RWPE2 (cell line): Measurements from ENCODE around the gene FGF18.
A peak's percentile ranks its signal among the peaks of the same experiment; 100 is the strongest.
"Not testable (repeated sequence)": the region's sequence is repeated elsewhere in the genome, so short reads cannot be mapped to it uniquely, and the experiment has no call there.

ENCODE experiments used
- ATAC-seq: fragments of 200-7000 bp; cut with Tn5 transposase; 3 replicates; pipeline ENCODE4 v1.9.1; 2021; ENCODE audit warnings: low read depth
- DNase-seq: peaks from one replicate; pipeline ENCODE4 v3.0.0-alpha.2; 2020; ENCODE audit warnings: low spot score
- H3K27ac ChIP-seq: fragments of 450-650 bp; 2 replicates; pipeline ENCODE4 v1.5.1; 2017; ENCODE audit warnings: mild to moderate bottlenecking; ENCODE audit not compliant: poor library complexity, severe bottlenecking
- H3K27me3 ChIP-seq: fragments of 250-450 bp; sonication (Bioruptor Pico); 2 replicates; pipeline ENCODE4 v1.5.1; 2021; ENCODE audit warnings: mild to moderate bottlenecking, moderate library complexity; ENCODE audit not compliant: insufficient read depth, poor library complexity, severe bottlenecking
- H3K36me3 ChIP-seq: fragments of 250-450 bp; sonication (Bioruptor Pico); 2 replicates; pipeline ENCODE4 v1.5.1; 2020; ENCODE audit warnings: low read depth, mild to moderate bottlenecking, moderate library complexity
- H3K4me1 ChIP-seq: fragments of 250-450 bp; sonication (Bioruptor Pico); 2 replicates; pipeline ENCODE4 v1.5.1; 2021; ENCODE audit warnings: mild to moderate bottlenecking, moderate library complexity; ENCODE audit not compliant: insufficient read depth, poor library complexity, severe bottlenecking
- H3K4me3 ChIP-seq: fragments of 250-450 bp; sonication (Bioruptor Pico); 2 replicates; pipeline ENCODE4 v1.5.1; 2021; ENCODE audit warnings: mild to moderate bottlenecking, moderate library complexity; ENCODE audit not compliant: severe bottlenecking
- H3K9me3 ChIP-seq: fragments of 250-450 bp; sonication (Bioruptor Pico); 2 replicates; pipeline ENCODE4 v1.5.1; 2021; ENCODE audit warnings: mild to moderate bottlenecking, moderate library complexity; ENCODE audit not compliant: severe bottlenecking
- CTCF ChIP-seq: fragments of 450-650 bp; IDR thresholded peaks from one replicate; pipeline ENCODE4 v1.5.1; 2017; ENCODE audit warnings: mild to moderate bottlenecking, moderate library complexity; ENCODE audit not compliant: poor library complexity, severe bottlenecking

Gene FGF18

GRCh38 chr5:171494452-171495121, 75.1 kb downstream of the FGF18 start:
- H3K36me3 ChIP-seq, result no peaks in the 10 kb centered on the region
- peaks cover 14% of the 10 kb centered on the region for H3K4me1 ChIP-seq
- H3K27ac ChIP-seq, result peak overlapping the region; percentile 43
- TF ChIP-seq CTCF, result no peak
- H3K9me3 ChIP-seq, result no peaks in the 10 kb centered on the region
- ATAC-seq, result peak; percentile 86
- DNase-seq, result no peak
- no peak overlapping the region for H3K4me3 ChIP-seq
- H3K27me3 ChIP-seq, result no peaks in the 10 kb centered on the region

GRCh38 chr5:171495122-171495700, 75.8 kb downstream of the FGF18 start:
- peak overlapping the region; percentile 43 for H3K27ac ChIP-seq
- no peaks in the 10 kb centered on the region for H3K9me3 ChIP-seq
- H3K36me3 ChIP-seq, result no peaks in the 10 kb centered on the region
- peak; percentile 15; the same call in 2 of the 3 replicates for ATAC-seq
- peaks cover 14% of the 10 kb centered on the region for H3K4me1 ChIP-seq
- no peak for DNase-seq
- no peak for TF ChIP-seq CTCF
- no peak overlapping the region for H3K4me3 ChIP-seq
- no peaks in the 10 kb centered on the region for H3K27me3 ChIP-seq

- Histone ChIP-seq H3K9me3 (no peaks in the 10 kb centered on the region), H3K27me3 (no peaks in the 10 kb centered on the region), H3K36me3 (no peaks in the 10 kb centered on the region), H3K4me3 (no peak overlapping the region), H3K27ac (no peak overlapping the region), H3K4me1 (peaks cover 14% of the 10 kb centered on the region)
- DNase-seq (no peak), ATAC-seq (no peak)
- no peak for TF ChIP-seq CTCF
Observed at GRCh38 chr5:171496456-171496855, 77.0 kb downstream of the FGF18 start.

- DNase-seq, H3K9me3 ChIP-seq, H3K27me3 ChIP-seq, H3K36me3 ChIP-seq, H3K4me3 ChIP-seq, ATAC-seq, H3K27ac ChIP-seq: not testable (repeated sequence)
- H3K4me1 ChIP-seq, result peaks cover 14% of the 10 kb centered on the region
Observed at GRCh38 chr5:171497494-171497893, 78.0 kb downstream of the FGF18 start.

GRCh38 chr5:171498166-171498565, 78.7 kb downstream of the FGF18 start:
- Histone ChIP-seq H3K27me3 (no peaks in the 10 kb centered on the region), H3K4me1 (peaks cover 14% of the 10 kb centered on the region), H3K27ac (no peak overlapping the region), H3K9me3 (no peaks in the 10 kb centered on the region), H3K36me3 (no peaks in the 10 kb centered on the region), H3K4me3 (no peak overlapping the region)
- no peak for ATAC-seq
- no peak for DNase-seq
- TF ChIP-seq CTCF, result no peak
